Progenitor cell of endocrine pancreas (in vitro differentiated cells): Measurements from ENCODE around the gene TSR3. TPM values are rescaled to one million over a fixed set of nuclear protein-coding genes. Genes with fewer than 3 reads are reported as not detected.

Experiments used
- DNase-seq: peaks from one replicate; pipeline ENCODE4 v3.0.0; 2021; ENCODE audit warnings: low spot score; ENCODE audit not compliant: unreplicated experiment
- H3K27ac Mint-ChIP-seq: 2 replicates; pipeline ENCODE4 v1.8.0; 2021; ENCODE audit warnings: mild to moderate bottlenecking, moderate library complexity, mixed read lengths
- H3K27me3 Mint-ChIP-seq: 2 replicates; pipeline ENCODE4 v1.8.0; 2021; ENCODE audit warnings: mixed read lengths
- H3K36me3 Mint-ChIP-seq: 2 replicates; pipeline ENCODE4 v1.8.0; 2022; ENCODE audit warnings: mixed read lengths; ENCODE audit not compliant: insufficient read depth
- H3K4me1 Mint-ChIP-seq: 2 replicates; pipeline ENCODE4 v1.8.0; 2021; ENCODE audit warnings: low read depth, mixed read lengths
- H3K4me3 Mint-ChIP-seq: 2 replicates; pipeline ENCODE4 v1.8.0; 2021; ENCODE audit warnings: low read depth, mild to moderate bottlenecking, moderate library complexity, mixed read lengths
- H3K9me3 Mint-ChIP-seq: 2 replicates; pipeline ENCODE4 v1.8.0; 2021; ENCODE audit warnings: low read depth, mixed read lengths
- total RNA-seq: library from RNA; stranded (reverse); gene quantifications from 2 replicates; pipeline ENCODE4 v1.2.1, GENCODE V29; 2021
- TF ChIP-seq, protein P1 (sequence below): fragments of 200-600 bp; sonication (generic); IDR thresholded peaks from one replicate; pipeline ENCODE4 v1.5.0; 2021; ENCODE audit warnings: antibody characterized with exemption, mild to moderate bottlenecking; ENCODE audit not compliant: unreplicated experiment

Gene TSR3
- total RNA-seq, 1 donor from 2014 or later = 56.8 TPM

DNA sequence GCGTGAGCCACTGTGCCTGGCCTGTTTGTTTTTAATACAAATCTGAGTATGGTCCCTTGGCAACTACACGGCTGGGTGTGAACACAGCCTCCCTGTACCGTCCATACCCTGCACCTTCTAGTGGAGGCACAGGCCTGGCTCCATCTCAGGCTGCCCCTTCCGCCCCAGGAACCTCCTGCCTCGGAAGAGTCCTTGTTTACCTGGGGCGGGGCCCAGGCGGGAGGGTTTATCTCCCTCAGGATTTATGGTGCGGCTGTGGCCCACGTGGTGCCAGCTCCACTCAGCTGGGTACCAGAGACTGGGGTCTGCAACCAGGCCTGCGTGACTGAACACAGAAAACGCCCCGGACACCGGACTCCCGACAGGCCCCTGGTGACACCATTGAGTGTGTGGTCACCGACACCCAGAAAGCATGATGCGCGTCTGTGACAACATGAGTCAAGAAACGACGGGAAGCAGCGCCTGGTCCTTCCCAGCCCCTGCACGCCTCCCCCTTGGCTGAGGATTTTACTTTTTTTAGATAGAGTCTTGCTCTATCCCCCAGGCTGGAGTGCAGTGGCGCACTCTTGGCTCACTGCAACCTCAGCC, 43.9 kb upstream of the TSR3 start:
- DNase-seq = no peak
- Mint-ChIP-seq H3K36me3 (peaks cover 10% of the 10 kb centered on the region), H3K27ac (no peak overlapping the region), H3K27me3 (no peaks in the 10 kb centered on the region), H3K4me1 (no peaks in the 10 kb centered on the region), H3K9me3 (no peaks in the 10 kb centered on the region), H3K4me3 (no peak overlapping the region)
- TF ChIP-seq, protein P1, sequence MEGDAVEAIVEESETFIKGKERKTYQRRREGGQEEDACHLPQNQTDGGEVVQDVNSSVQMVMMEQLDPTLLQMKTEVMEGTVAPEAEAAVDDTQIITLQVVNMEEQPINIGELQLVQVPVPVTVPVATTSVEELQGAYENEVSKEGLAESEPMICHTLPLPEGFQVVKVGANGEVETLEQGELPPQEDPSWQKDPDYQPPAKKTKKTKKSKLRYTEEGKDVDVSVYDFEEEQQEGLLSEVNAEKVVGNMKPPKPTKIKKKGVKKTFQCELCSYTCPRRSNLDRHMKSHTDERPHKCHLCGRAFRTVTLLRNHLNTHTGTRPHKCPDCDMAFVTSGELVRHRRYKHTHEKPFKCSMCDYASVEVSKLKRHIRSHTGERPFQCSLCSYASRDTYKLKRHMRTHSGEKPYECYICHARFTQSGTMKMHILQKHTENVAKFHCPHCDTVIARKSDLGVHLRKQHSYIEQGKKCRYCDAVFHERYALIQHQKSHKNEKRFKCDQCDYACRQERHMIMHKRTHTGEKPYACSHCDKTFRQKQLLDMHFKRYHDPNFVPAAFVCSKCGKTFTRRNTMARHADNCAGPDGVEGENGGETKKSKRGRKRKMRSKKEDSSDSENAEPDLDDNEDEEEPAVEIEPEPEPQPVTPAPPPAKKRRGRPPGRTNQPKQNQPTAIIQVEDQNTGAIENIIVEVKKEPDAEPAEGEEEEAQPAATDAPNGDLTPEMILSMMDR = no peak

DNA sequence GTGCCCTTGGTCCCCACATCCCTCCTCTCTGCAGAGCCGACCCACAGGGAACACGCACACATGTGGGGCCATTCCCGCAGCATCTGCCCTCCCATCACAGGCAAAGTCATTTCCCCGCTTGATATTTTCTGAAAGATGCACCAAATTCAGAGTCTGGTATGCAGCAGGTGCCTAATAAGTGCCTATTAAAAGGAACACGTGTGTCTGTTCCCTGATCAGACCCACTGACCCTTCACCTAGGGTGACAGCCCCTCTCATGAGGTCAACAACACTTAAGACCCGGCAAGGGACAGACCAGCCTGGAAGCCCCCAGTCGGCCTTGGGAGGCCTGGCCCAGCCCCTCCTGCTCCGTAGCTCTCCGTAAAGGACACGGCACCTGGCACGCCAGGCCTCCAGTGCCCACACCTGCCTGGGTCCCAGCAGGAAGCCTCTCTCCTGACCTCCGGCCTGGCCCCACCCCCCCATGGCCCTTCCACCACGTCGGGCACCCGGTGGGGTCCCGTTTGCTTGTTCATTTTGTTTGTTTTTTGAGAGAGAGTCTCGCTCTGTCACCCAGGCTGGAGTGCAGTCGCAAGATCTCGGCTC, 42.8 kb upstream of the TSR3 start:
- Mint-ChIP-seq H3K4me1 (no peaks in the 10 kb centered on the region), H3K9me3 (no peaks in the 10 kb centered on the region), H3K4me3 (no peak overlapping the region), H3K27me3 (no peaks in the 10 kb centered on the region), H3K36me3 (peaks cover 10% of the 10 kb centered on the region), H3K27ac (no peak overlapping the region)
- no peak for DNase-seq
- TF ChIP-seq, protein P1 = no peak

DNA sequence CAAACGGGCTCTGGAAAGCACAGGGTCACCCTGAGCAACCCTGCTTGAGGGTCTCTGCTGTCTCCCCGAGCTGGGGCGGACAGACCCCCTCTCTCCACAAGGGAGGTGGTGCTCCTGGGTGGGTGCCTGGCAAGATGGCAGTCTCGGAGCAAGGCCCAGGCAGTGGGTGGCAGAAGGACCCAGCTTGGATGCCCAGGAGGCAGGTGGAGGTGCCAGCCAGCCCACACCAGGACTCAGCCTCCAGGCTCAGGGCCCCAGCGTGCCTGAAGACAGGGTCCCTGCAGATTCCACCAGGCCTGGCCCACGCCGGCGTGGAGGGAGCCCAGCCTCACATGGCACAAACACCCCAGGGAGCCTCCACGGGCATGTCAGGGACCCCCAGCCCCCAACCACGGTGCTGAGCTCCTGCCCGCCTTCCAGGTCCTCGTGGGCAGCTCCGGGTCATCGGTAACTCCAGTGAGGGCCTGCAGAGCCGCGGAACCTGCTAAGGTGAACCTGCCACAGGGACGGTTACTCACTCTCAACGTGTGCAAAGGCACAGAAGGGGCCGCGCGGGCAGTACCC, 42.0 kb upstream of the TSR3 start:
- Mint-ChIP-seq H3K36me3 (peaks cover 10% of the 10 kb centered on the region), H3K4me1 (no peaks in the 10 kb centered on the region), H3K27me3 (no peaks in the 10 kb centered on the region), H3K4me3 (no peak overlapping the region), H3K27ac (no peak overlapping the region), H3K9me3 (no peaks in the 10 kb centered on the region)
- TF ChIP-seq, protein P1 = no peak
- DNase-seq = no peak

DNA sequence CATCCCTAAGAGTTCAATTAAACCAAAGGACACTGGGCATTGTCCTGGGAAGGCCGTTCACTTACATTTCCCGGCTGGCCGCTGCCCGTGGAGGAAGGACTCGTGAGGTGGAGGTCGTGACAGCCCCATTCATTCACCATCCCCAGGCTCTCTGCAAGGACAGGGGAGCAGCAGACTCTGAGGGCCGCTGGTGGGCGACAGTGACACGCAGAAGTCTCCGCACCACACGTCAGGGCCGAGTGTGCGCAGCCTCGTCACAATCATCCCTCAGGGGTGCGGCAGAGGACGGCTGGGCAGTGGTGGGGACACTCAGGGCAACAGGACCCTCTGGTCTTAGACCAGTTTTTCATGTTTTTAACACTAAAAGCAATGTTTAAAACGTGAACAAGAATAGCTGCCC, 41.1 kb upstream of the TSR3 start:
- no peaks in the 10 kb centered on the region for H3K9me3 Mint-ChIP-seq
- TF ChIP-seq, protein P1 = no peak
- no peak for DNase-seq
- no peaks in the 10 kb centered on the region for H3K4me1 Mint-ChIP-seq
- H3K27me3 Mint-ChIP-seq = no peaks in the 10 kb centered on the region
- H3K4me3 Mint-ChIP-seq = no peak overlapping the region
- peaks cover 7% of the 10 kb centered on the region for H3K36me3 Mint-ChIP-seq
- no peak overlapping the region for H3K27ac Mint-ChIP-seq

DNA sequence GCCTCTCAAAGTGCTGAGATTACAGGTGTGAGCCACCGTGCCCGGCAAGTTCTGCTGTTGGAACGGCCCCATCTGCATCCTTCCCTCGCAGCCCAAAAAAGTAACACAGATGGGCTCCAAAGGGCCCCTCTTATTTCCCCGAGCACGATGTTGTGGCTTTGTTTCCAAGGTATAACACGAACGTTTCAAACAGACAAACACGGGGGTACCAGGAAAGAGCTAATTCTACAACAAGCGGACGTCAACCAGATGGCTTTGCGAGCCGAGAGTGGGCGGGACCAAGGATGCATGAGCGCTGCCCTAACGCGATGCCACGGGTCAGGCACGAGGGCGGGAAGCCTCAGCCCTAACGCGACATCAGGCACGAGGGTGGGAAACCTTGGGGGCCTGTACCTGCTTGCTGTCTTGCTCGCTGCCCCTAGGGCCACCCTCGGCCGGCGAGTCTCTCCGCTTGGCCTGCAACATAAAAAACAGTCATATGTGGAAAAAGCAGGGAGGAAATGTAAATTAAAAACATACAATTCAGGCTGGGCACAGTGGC, 38.6 kb upstream of the TSR3 start:
- Mint-ChIP-seq H3K4me3 (no peak overlapping the region), H3K27ac (no peak overlapping the region)

More for the DNA sequence above, 38.6 kb upstream of the TSR3 start:
- DNase-seq = no peak
- no peaks in the 10 kb centered on the region for H3K4me1 Mint-ChIP-seq
- H3K9me3 Mint-ChIP-seq = no peaks in the 10 kb centered on the region
- H3K27me3 Mint-ChIP-seq = no peaks in the 10 kb centered on the region
- H3K36me3 Mint-ChIP-seq = peaks cover 5% of the 10 kb centered on the region
- TF ChIP-seq, protein P1 = no peak
